Neural cell (in vitro differentiated cells): Measurements from ENCODE around the gene PSENEN.

Experiments used
- EZH2 ChIP-seq: fragments of 200-600, 300-800 bp; shearing (Covaris generic), sonication (generic); IDR thresholded peaks from 2 replicates; pipeline ENCODE4 v1.6.1; 2014; ENCODE audit warnings: antibody characterized with exemption, low read length, borderline replicate concordance, mild to moderate bottlenecking; ENCODE audit not compliant: insufficient read depth, poor library complexity, severe bottlenecking
- POLR2AphosphoS5 ChIP-seq: IDR thresholded peaks from 2 replicates; pipeline ENCODE4 v1.6.1; 2012
- RAD21 ChIP-seq: fragments of 450-650 bp; conservative IDR thresholded peaks from 2 replicates; pipeline ENCODE4 v1.6.1; 2014; ENCODE audit warnings: antibody characterized with exemption, mild to moderate bottlenecking, moderate library complexity
- TF ChIP-seq, protein P1 (sequence below): fragments of 450-650 bp; IDR thresholded peaks from 2 replicates; pipeline ENCODE4 v1.5.1; 2014; ENCODE audit warnings: antibody characterized with exemption, mild to moderate bottlenecking, moderate library complexity; ENCODE audit not compliant: poor library complexity, severe bottlenecking

- TF ChIP-seq, protein P1, sequence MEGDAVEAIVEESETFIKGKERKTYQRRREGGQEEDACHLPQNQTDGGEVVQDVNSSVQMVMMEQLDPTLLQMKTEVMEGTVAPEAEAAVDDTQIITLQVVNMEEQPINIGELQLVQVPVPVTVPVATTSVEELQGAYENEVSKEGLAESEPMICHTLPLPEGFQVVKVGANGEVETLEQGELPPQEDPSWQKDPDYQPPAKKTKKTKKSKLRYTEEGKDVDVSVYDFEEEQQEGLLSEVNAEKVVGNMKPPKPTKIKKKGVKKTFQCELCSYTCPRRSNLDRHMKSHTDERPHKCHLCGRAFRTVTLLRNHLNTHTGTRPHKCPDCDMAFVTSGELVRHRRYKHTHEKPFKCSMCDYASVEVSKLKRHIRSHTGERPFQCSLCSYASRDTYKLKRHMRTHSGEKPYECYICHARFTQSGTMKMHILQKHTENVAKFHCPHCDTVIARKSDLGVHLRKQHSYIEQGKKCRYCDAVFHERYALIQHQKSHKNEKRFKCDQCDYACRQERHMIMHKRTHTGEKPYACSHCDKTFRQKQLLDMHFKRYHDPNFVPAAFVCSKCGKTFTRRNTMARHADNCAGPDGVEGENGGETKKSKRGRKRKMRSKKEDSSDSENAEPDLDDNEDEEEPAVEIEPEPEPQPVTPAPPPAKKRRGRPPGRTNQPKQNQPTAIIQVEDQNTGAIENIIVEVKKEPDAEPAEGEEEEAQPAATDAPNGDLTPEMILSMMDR, result no peak
- TF ChIP-seq RAD21 (no peak), EZH2 (no peak), POLR2AphosphoS5 (no peak)
Measured at GRCh38 chr19:35739275-35740107, 6.0 kb upstream of the PSENEN start.
